KOPT-K1 (cell line): ENCODE measurements around the gene MARCHF3.

Source experiments
- H3K27ac ChIP-seq: fragments of 200-600 bp; sonication (generic); 2 replicates; pipeline ENCODE4 v1.5.1; 2016; ENCODE audit warnings: antibody characterized with exemption, mild to moderate bottlenecking, low read depth, low read length; ENCODE audit not compliant: poor library complexity, severe bottlenecking
- H3K36me3 ChIP-seq: fragments of 200-600 bp; sonication (generic); 2 replicates; pipeline ENCODE4 v1.5.1; 2017; ENCODE audit warnings: antibody characterized with exemption, mild to moderate bottlenecking, low read length, moderate library complexity; ENCODE audit not compliant: insufficient read depth
- H3K9me3 ChIP-seq: fragments of 200-600 bp; sonication (generic); 2 replicates; pipeline ENCODE4 v1.5.1; 2017; ENCODE audit warnings: antibody characterized with exemption, low read length, mild to moderate bottlenecking; ENCODE audit not compliant: insufficient read depth, poor library complexity, severe bottlenecking

MARCHF3 gene

GRCh38 chr5:126941403-126941802 lies 89.0 kb downstream of the MARCHF3 start:
- H3K27ac ChIP-seq = no peak overlapping the region

GRCh38 chr5:126939887-126940286 lies 90.5 kb downstream of the MARCHF3 start:
- H3K9me3 ChIP-seq = no peaks in the 10 kb centered on the region
- H3K27ac ChIP-seq = no peak overlapping the region
- H3K36me3 ChIP-seq = no peaks in the 10 kb centered on the region

More at GRCh38 chr5:126941403-126941802, 89.0 kb downstream of the MARCHF3 start:
- Histone ChIP-seq H3K9me3 (no peaks in the 10 kb centered on the region), H3K36me3 (no peaks in the 10 kb centered on the region)

DNA sequence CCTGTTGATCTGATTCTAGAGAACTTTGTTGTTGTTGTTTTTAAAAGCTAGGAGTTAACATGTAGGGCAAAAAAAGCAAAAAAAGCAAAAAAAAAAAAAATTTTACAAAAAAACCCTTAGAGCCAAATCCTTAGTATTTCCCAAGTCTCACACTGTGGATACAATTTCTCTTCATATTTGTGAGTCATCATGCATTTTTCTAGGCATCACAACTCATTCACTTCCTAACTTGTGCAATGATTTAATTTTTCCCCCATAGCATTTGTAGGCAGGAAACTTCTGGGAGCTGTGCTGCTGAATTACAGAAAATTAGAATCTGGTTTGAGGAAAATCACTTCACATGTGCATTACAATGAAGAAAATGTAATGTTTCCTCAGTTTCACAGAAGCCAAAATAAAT lies 91.9 kb downstream of the MARCHF3 start:
- no peak overlapping the region for H3K27ac ChIP-seq

DNA sequence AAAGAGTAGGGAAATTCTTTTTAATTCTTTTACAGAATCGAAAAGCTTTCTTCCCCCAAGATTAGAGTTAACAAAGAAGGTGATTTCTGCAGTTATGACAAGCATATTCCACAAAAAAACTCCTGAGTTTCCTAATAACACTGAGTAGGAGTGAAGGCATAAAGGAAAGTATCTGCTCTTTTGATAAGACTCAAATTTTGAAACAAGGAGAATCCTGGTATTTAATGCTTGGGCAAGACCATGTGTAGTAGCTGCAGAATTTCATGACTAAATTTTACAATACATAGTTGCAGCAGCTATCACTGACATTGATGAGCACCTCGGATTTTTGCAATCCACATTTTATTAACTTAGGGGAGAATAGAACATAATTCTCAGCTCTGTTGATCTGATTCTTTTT lies 92.6 kb downstream of the MARCHF3 start:
- no peaks in the 10 kb centered on the region for H3K36me3 ChIP-seq
- no peaks in the 10 kb centered on the region for H3K9me3 ChIP-seq
- H3K27ac ChIP-seq = no peak overlapping the region

More for the DNA sequence above, 91.9 kb downstream of the MARCHF3 start:
- H3K36me3 ChIP-seq = no peaks in the 10 kb centered on the region
- no peaks in the 10 kb centered on the region for H3K9me3 ChIP-seq

DNA sequence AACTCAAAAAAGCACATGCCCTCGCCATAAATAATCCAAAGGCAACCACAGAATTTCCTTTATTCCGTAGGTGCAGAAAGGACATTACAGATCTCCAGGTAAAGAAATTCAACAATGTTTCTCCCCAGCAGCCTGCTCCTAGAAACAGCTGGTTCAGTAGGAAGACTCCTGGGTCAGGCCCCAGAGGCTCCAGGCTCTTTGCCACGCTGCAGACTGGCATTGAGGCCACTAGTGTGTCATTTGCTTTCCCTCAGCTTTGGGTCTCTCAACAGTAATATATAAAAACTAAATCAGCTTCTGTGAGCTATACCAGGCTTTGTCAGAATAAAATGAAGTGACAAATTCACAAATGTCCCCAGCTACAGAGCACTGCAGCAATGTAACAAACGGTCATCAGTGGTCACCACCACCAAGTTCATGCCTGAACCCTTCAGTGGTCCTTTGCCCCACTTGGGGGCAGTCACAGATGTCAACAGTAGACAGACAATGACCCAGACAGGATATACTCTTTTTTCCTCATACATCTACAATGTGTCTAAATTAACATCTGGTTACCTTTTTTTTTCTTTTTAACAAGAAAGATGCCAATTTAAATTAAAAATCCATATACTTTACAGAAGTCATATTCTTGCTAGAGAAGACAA lies 93.5 kb downstream of the MARCHF3 start:
- no peaks in the 10 kb centered on the region for H3K36me3 ChIP-seq
- no peak overlapping the region for H3K27ac ChIP-seq
- H3K9me3 ChIP-seq = no peaks in the 10 kb centered on the region

GRCh38 chr5:126931963-126932660 lies 98.2 kb downstream of the MARCHF3 start:
- H3K9me3 ChIP-seq = no peaks in the 10 kb centered on the region
- no peaks in the 10 kb centered on the region for H3K36me3 ChIP-seq

DNA sequence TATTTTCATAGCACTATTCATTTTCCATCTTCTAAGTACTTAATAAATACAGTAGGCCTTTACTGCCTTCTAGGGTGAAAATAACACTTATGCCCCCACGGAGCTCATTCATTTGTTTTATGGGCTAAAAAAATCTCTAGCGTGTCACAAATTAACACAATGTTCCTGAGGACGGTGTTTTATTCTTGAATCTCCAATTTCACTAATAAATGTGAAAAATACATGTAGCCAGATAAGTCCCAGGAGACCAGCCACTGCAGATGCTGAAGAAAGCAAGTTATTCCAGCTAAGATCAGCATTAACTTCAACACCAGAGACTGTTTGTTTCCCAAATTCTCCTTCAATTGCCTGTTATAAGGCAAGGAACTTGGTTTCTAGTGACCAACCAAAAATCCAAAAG lies 102.3 kb downstream of the MARCHF3 start:
- no peaks in the 10 kb centered on the region for H3K36me3 ChIP-seq
- no peak overlapping the region for H3K27ac ChIP-seq
- no peaks in the 10 kb centered on the region for H3K9me3 ChIP-seq

More at GRCh38 chr5:126931963-126932660, 98.2 kb downstream of the MARCHF3 start:
- H3K27ac ChIP-seq = no peak overlapping the region

- H3K9me3 ChIP-seq = no peaks in the 10 kb centered on the region
- no peak overlapping the region for H3K27ac ChIP-seq
Observed at GRCh38 chr5:126927429-126927828, 102.9 kb downstream of the MARCHF3 start.

GRCh38 chr5:126926187-126926586 lies 104.2 kb downstream of the MARCHF3 start:
- H3K27ac ChIP-seq = no peak overlapping the region
- no peaks in the 10 kb centered on the region for H3K36me3 ChIP-seq
- no peaks in the 10 kb centered on the region for H3K9me3 ChIP-seq

More at GRCh38 chr5:126927429-126927828, 102.9 kb downstream of the MARCHF3 start:
- no peaks in the 10 kb centered on the region for H3K36me3 ChIP-seq

- H3K9me3 ChIP-seq = no peaks in the 10 kb centered on the region
- H3K27ac ChIP-seq = no peak overlapping the region
- H3K36me3 ChIP-seq = no peaks in the 10 kb centered on the region
Observed at GRCh38 chr5:126925482-126925881, 104.9 kb downstream of the MARCHF3 start.

GRCh38 chr5:126924331-126925033 lies 105.9 kb downstream of the MARCHF3 start:
- Histone ChIP-seq H3K27ac (no peak overlapping the region), H3K36me3 (no peaks in the 10 kb centered on the region), H3K9me3 (no peaks in the 10 kb centered on the region)

DNA sequence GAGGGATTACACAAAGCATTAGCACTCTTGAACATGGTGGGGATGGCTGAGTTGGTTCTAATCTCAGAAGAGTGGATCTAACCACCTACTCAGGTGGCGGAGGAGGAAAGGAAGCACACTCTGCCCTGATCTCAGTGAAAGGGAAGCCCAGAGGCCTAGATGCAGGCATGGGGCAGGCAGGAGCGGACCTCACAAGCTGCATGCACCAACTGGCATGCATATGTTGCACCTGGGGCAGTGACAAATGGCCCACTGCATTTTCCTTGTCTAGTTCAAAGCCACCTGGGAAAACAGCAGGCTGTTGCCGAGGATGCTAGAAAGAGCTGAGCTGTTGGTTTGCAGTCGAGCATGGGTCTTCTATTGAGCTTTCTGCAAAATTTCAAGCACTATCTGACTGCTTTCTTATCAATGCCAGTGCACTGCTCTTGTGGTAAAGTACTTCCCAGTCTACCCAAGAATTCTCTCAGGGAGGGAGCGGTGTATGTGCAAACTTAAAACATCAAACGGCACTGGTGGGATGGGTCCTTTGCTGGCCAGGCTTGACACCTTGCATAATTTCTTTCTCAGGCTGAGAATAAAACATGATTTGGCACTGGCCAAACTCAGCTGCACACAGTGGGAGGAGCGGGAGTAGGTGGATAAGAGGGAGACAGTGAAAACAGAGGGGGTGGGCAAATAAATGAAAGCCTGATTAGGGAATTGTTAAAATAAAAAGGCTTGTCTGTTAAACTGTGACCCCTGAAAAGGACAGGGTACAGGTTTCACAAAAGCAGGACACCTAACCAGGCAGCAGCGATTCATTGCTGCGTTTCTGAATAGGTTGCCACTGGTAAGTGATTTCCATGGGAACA lies 108.9 kb downstream of the MARCHF3 start:
- H3K36me3 ChIP-seq = no peaks in the 10 kb centered on the region
- no peaks in the 10 kb centered on the region for H3K9me3 ChIP-seq
- no peak overlapping the region for H3K27ac ChIP-seq

DNA sequence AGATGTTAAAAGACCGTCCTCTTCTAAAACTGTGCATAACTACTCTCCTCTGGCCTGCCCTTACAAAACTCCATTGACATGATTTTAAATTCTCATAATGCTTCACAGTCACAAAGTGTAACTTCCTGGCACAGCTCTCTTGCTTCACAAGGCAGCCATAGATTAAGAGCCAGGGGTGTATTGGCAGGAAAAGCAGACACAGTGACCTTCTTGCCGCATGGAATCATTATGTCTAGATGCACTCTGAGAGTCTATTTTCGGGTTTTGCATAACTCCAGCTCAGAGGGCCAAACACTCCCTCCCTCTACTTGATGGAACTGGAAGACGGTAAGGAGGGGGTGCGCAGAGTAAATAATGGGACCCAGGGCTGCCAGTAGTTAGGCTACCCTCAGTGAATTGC lies 110.1 kb downstream of the MARCHF3 start:
- Histone ChIP-seq H3K9me3 (no peaks in the 10 kb centered on the region), H3K36me3 (no peaks in the 10 kb centered on the region), H3K27ac (no peak overlapping the region)

DNA sequence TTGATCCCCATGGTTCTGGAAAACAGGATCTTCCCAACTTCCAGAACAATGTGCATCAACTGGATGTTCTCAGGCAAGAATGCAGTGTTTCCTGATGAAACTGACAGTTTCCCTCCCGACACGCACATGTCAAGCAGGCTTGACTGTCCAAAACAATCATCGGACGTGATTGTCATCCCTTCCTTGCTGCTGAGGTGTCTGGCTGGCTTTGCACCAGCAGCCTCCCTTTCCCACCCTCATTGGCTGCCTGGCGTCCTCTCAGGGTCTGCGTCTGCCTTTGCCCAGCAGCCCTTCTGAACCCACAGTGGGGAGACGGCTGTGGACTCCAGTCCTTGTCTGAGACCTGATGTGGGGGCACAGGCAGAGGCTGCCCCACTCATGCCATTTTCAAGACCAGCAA lies 110.8 kb downstream of the MARCHF3 start:
- no peaks in the 10 kb centered on the region for H3K9me3 ChIP-seq
- no peak overlapping the region for H3K27ac ChIP-seq
- H3K36me3 ChIP-seq = no peaks in the 10 kb centered on the region

DNA sequence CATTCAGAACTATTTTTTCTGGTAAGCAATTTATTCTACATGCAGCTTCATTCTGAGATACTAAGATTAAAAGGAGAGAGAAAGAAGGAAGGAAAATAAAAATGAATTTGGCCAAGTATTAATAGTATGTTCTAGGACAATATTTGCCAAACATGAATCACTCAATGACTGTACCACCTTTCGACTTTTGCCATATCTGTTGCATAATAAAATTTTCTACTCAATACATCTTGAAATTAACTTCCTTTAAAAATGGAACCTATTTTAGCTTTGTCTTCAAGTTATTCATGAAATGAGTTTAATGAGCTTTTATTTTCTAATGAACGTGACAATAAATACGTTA lies 111.8 kb downstream of the MARCHF3 start:
- H3K9me3 ChIP-seq = no peaks in the 10 kb centered on the region
- no peaks in the 10 kb centered on the region for H3K36me3 ChIP-seq
- H3K27ac ChIP-seq = no peak overlapping the region
